Activated CD4-positive, alpha-beta T cell treated with anti-CD3 and anti-CD28 coated beads for 36 hours (primary cell): ENCODE measurements around the gene TSHZ2. TPM values are rescaled to one million over a fixed set of nuclear protein-coding genes. Genes with fewer than 3 reads are reported as not detected.

Source experiments
- ATAC-seq: fragments of 200-7000 bp; cut with Tn5 transposase; one replicate; pipeline ENCODE4 v1.10.0; 2021; ENCODE audit warnings: mild to moderate bottlenecking, moderate library complexity
- CTCF ChIA-PET: fragments of 350-600 bp; sonication (Branson Sonifier 250); formaldehyde crosslinking; loops from one replicate; lab custom pipeline; 2021; ENCODE audit warnings: antibody characterized with exemption; lab: Charles Lee
- POLR2A ChIA-PET: fragments of 350-600 bp; sonication (Branson Sonifier 250); formaldehyde crosslinking; loops from one replicate; lab custom pipeline; 2021; ENCODE audit warnings: antibody characterized with exemption, inconsistent platforms; lab: Charles Lee
- DNase-seq: peaks from one replicate; pipeline ENCODE4 v3.0.0-alpha.2; 2020
- H3K27ac Mint-ChIP-seq: one replicate; pipeline ENCODE4 v1.8.0; 2021; ENCODE audit warnings: mixed read lengths
- H3K27me3 Mint-ChIP-seq: one replicate; pipeline ENCODE4 v1.8.0; 2021; ENCODE audit warnings: mixed read lengths
- H3K36me3 Mint-ChIP-seq: one replicate; pipeline ENCODE4 v1.8.0; 2021; ENCODE audit warnings: low read depth, mixed read lengths
- H3K4me1 Mint-ChIP-seq: one replicate; pipeline ENCODE4 v1.8.0; 2021; ENCODE audit warnings: mixed read lengths
- H3K4me3 Mint-ChIP-seq: one replicate; pipeline ENCODE4 v1.8.0; 2021; ENCODE audit warnings: mild to moderate bottlenecking, moderate library complexity, mixed read lengths
- H3K9me3 Mint-ChIP-seq: one replicate; pipeline ENCODE4 v1.8.0; 2021; ENCODE audit warnings: low read depth, mixed read lengths
- intact Hi-C, 2 experiments: fragments of 100-400 bp; cut with DNase I in 1 of 2; cut with micrococcal nuclease in 1 of 2; formaldehyde crosslinking; loops; one replicate each; pipeline versions ENCODE4 v1.14.2 to v1.15.1; 2022 to 2024; cut with DNase I, micrococcal nuclease
- total RNA-seq, 2 experiments: library from RNA; stranded (reverse); gene quantifications; one replicate each; pipeline ENCODE4 v1.2.3, GENCODE V29; 2021

The TSHZ2 gene
- total RNA-seq, 2 experiments from 2014 or later, result 25.9 to 43.6 TPM

DNA sequence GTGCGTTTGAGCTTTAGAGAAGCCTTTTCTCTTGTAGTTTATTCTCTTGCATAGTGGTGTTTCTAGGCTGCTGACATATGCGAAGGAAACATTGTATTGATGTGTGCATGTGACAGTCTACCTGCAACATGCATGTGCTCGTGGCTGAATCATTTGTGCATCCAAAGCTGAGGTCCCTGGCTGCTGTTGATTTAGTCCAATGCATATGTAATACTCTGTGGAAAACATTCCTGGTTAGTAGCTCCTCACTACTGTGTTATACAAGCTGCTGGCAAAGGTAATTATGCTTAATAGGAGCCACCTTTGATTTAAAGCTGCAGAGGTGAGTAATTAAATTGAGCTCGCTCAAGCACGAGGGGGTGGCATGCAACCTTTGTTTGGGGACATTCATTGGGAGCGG is 24.5 kb downstream of the TSHZ2 start:
- Mint-ChIP-seq H3K4me1 (peaks cover 78% of the 10 kb centered on the region), H3K27ac (no peak overlapping the region), H3K27me3 (no peaks in the 10 kb centered on the region), H3K36me3 (peaks cover 26% of the 10 kb centered on the region), H3K4me3 (no peak overlapping the region), H3K9me3 (no peaks in the 10 kb centered on the region)
- ATAC-seq (no peak), DNase-seq (no peak)
- intact Hi-C loops, result no loop called here
- ChIA-PET CTCF (no interaction called here), POLR2A (no interaction called here)

DNA sequence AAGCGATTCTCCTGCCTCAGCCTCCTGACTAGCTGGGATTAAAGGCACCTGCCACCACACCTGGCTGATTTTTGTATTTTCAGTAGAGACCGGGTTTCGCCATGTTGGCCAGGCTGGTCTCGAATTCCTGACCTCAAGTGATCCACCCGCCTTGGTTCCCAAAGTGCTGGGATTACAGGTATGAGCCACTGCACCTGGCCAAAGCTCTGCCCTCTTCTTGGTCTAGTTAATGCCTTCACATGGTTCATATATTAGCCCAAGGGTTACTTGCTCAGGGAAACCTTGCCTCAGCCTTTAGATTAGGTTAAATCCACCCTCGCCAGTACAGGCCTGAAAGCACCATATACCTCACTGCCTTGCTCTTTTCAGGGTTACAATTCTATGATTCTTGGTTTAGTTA is 26.1 kb downstream of the TSHZ2 start:
- Mint-ChIP-seq H3K27me3 (no peaks in the 10 kb centered on the region), H3K4me3 (no peak overlapping the region), H3K36me3 (peaks cover 26% of the 10 kb centered on the region), H3K27ac (peak overlapping the region; percentile 59), H3K4me1 (peaks cover 83% of the 10 kb centered on the region), H3K9me3 (no peaks in the 10 kb centered on the region)
- DNase-seq, result no peak
- intact Hi-C loops, result no loop called here
- ChIA-PET CTCF (interaction anchor here (1.3 kb wide), 1 partner anchor 22 kb away, joined by 4 read pairs; no protein-coding TSS in a partner anchor), POLR2A (no interaction called here)
- ATAC-seq, result no peak

DNA sequence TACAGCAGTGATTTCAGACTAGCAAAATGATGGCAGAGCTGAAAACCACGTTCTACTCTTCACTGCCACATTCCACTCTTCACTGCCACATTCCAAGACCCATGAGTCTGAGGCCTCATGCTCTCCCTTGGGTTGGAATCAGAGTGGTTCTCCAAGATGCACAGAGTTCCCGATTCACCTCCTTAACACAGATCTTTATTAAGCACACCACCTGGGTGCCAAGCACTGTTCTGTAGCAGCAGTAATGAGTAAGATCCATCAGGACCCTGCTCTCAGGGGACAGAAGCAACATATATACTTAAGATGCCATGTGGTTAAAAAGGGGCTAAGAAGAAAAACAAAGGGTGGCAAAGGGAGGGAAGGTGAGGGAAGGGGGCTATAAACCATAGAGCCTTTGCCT is 26.9 kb downstream of the TSHZ2 start:
- Mint-ChIP-seq H3K27me3 (no peaks in the 10 kb centered on the region), H3K9me3 (no peaks in the 10 kb centered on the region), H3K36me3 (peaks cover 28% of the 10 kb centered on the region), H3K4me1 (peaks cover 83% of the 10 kb centered on the region), H3K4me3 (no peak overlapping the region), H3K27ac (peak overlapping the region; percentile 79)
- DNase-seq, result no peak
- CTCF ChIA-PET, result interaction anchor here (1.1 to 1.6 kb wide), 4 partner anchors 7 to 75 kb away, joined by 3 to 7 read pairs (median 4); no protein-coding TSS in a partner anchor
- POLR2A ChIA-PET, result no interaction called here
- intact Hi-C loops, result no loop called here
- no peak for ATAC-seq

DNA sequence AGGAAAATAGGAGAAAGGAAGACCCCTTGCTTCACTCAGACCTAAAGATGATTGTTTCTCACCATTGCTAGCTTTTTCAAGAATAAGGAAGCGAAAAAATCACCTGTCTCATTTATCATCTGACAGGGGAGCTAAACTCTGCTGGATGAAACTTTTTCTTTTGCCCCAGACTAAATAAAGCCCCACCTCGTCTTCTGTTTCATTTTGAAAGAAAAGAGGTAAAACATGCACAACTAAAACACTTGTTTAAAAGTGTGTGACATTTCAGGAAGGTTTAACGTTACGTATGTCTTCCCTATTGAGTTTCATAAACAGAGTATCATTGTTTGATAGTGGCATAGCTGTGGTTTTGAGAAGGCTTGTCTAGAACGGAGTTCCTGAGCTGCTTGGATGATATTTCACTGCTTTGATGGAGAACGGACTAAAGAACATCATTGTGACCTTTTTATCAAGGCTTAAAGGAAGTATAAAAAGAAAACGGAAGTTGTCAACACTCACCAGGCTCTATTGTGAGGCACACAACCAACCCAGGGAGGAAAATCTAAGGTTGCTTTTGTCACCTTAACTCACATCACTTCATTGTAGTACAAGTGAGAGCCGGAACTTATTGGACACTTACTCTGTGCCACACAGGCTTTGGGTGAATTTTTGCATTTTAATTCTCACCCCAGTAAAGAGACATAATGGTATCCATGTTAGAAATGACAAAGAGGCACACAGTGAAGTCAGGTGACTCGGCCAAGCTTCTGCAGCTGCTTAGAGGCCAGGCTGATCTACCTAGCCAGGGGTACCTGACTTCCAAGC is 29.5 kb downstream of the TSHZ2 start:
- ChIA-PET CTCF (interaction anchor here (0.9 to 1.7 kb wide), 5 partner anchors 24 to 690 kb away, joined by 3 to 4 read pairs (median 4); no protein-coding TSS in a partner anchor), POLR2A (interaction anchor here (0.6 to 2.5 kb wide), 8 partner anchors 10 to 148 kb away, joined by 3 to 19 read pairs (median 4); no protein-coding TSS in a partner anchor)
- H3K9me3 Mint-ChIP-seq, result no peaks in the 10 kb centered on the region
- H3K27me3 Mint-ChIP-seq, result no peaks in the 10 kb centered on the region
- H3K36me3 Mint-ChIP-seq, result peaks cover 22% of the 10 kb centered on the region
- DNase-seq (peak; percentile 49), ATAC-seq (peak; percentile 72)
- peak overlapping the region; percentile 65 for H3K4me3 Mint-ChIP-seq
- peaks cover 82% of the 10 kb centered on the region for H3K4me1 Mint-ChIP-seq
- peak overlapping the region; percentile 99 for H3K27ac Mint-ChIP-seq
- intact Hi-C loops, result loop anchor here (1.0 to 2.0 kb wide), 6 partner anchors 21 to 69 kb away; no protein-coding TSS in a partner anchor

DNA sequence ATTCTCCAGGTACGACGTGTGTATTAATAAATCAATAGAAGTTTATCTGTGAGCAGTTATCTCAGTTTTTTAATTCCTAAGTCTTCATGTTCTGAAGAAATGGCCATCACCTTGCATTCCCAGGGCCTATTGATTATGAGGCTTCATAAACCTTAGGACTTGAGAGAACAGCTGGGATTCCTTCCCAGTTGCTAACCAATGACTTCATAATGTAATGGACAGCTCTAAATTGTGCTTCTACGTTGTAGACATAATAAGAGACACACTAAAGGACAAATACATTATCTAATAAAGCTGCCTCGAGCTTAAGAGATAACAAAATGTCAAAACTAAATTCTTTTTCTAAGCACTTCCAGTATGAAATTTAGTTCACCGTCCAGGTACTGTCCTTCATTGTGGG is 30.6 kb downstream of the TSHZ2 start:
- H3K27ac Mint-ChIP-seq, result peak overlapping the region; percentile 71
- intact Hi-C loops, result loop anchor here in 1 of 2 experiments (1.0 kb wide), 1 partner anchor 20 kb away; no protein-coding TSS in a partner anchor
- POLR2A ChIA-PET, result interaction anchor here (2.5 kb wide), 1 partner anchor 28 kb away, joined by 19 read pairs; no protein-coding TSS in a partner anchor

DNA sequence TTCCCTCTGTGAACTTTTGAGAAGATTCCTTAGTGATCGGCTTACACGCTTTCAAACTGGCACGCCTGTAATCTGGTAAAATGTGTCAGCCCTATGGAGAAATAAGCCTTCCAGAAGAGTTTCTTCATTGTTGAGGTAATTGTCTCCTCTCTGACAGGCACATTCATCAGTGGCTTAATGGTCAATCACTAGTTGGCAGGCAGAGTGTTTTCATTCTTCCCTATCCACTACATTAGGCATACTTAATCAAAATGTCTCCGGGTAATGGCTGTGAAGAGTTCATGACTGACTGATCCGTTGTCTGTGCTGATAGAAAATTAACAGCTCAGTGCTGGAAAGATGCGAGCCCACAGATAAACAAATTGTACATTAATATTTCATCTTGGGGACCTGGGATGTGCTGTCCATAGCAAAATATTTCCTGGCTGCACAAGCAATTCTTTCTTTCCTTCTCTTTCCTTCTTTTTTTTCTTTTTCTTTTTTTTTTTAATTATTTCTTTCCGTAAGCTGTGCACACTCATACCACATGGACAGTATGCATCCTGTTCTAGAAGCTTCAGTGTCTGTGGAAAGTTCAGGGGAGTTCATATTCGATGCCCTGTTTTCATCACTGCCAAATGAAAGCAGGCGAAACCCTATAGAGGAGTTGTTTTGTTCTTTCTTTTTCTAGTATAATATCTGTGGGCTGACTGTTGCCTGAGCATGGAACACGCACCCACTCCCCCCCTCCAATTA is 31.4 kb downstream of the TSHZ2 start:
- intact Hi-C loops, result no loop called here
- Mint-ChIP-seq H3K27me3 (no peaks in the 10 kb centered on the region), H3K4me3 (no peak overlapping the region), H3K27ac (peak overlapping the region; percentile 53), H3K36me3 (peaks cover 20% of the 10 kb centered on the region), H3K4me1 (peaks cover 74% of the 10 kb centered on the region), H3K9me3 (no peaks in the 10 kb centered on the region)
- CTCF ChIA-PET, result no interaction called here
- no peak for ATAC-seq
- POLR2A ChIA-PET, result no interaction called here
- no peak for DNase-seq

More for the DNA sequence above, 30.6 kb downstream of the TSHZ2 start:
- H3K4me1 Mint-ChIP-seq, result peaks cover 82% of the 10 kb centered on the region
- ATAC-seq (no peak), DNase-seq (no peak)
- no peak overlapping the region for H3K4me3 Mint-ChIP-seq
- CTCF ChIA-PET, result interaction anchor here (0.5 to 1.0 kb wide), 2 partner anchors 19 to 811 kb away, joined by 3 read pairs; no protein-coding TSS in a partner anchor
- no peaks in the 10 kb centered on the region for H3K9me3 Mint-ChIP-seq
- H3K27me3 Mint-ChIP-seq, result no peaks in the 10 kb centered on the region
- H3K36me3 Mint-ChIP-seq, result peaks cover 20% of the 10 kb centered on the region

DNA sequence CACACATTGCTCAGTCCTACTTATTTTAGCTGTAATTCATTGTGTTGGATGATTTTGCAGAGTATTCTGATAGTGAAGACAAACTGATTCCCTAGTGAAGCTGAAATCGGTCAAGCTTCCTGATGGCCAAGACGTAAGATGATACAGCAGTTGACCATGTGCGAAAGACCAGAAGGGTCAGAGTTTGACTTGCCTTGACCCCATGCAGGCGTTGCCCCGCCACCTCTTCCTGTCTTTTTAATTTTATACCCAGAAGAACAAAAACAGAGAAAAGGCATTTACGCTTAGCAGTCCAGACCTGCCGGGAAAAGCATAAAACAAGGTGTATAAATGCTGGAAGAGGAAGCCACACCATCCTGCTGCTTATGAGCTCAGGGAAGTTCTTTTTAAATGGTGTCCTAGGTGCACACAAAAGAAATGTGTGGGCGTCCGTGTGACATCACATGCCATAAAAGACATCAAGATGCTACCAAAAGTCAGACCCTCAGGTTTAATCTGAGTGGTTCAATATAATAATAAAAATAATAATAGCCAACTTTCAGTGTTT is 32.2 kb downstream of the TSHZ2 start:
- intact Hi-C loops, result no loop called here
- ATAC-seq (no peak), DNase-seq (no peak)
- no peaks in the 10 kb centered on the region for H3K9me3 Mint-ChIP-seq
- ChIA-PET CTCF (no interaction called here), POLR2A (no interaction called here)
- no peaks in the 10 kb centered on the region for H3K27me3 Mint-ChIP-seq
- no peak overlapping the region for H3K4me3 Mint-ChIP-seq
- peaks cover 69% of the 10 kb centered on the region for H3K4me1 Mint-ChIP-seq
- peak overlapping the region; percentile 53 for H3K27ac Mint-ChIP-seq
- H3K36me3 Mint-ChIP-seq, result peaks cover 15% of the 10 kb centered on the region

DNA sequence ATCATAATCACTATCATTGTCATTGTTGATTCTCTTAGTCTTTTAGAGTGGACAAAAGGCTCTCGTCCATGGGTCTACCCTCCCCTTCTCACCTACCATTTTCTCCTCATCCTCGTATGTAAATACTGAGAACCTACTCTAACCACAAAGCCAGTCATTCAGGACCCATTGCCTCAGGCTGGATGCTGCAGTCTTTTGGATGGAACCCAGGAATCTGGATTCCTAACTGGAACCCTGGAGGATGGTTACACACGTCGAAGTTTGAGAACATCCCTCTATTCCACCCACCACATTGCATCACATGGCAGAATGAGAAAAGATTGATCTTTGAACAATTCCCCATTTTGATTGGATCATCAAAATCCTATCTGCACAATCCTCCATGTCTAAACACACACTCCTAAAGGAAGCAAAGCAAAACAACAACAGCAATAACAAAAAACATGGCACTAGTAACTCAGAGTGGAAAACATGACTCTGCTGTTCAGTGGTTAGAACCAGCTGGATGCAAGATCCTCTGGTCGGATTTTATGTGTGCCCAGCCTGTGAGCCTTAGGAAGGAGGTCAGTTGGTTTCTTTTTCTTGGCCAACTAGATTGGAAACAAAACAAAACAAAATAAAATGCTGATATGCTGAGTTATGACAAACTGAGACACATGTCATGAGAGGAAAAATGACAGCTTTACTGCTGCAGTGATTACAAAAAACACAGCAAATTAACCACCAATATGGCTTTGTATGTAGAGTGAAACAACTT is 38.0 kb downstream of the TSHZ2 start:
- Mint-ChIP-seq H3K27ac (no peak overlapping the region), H3K4me1 (peaks cover 52% of the 10 kb centered on the region), H3K4me3 (no peak overlapping the region), H3K36me3 (peaks cover 51% of the 10 kb centered on the region), H3K9me3 (peaks cover 22% of the 10 kb centered on the region), H3K27me3 (no peaks in the 10 kb centered on the region)
- ChIA-PET CTCF (interaction anchor here (0.8 kb wide), 1 partner anchor 20 kb away, joined by 3 read pairs; no protein-coding TSS in a partner anchor), POLR2A (no interaction called here)
- intact Hi-C loops, result no loop called here
- ATAC-seq (no peak), DNase-seq (no peak)

DNA sequence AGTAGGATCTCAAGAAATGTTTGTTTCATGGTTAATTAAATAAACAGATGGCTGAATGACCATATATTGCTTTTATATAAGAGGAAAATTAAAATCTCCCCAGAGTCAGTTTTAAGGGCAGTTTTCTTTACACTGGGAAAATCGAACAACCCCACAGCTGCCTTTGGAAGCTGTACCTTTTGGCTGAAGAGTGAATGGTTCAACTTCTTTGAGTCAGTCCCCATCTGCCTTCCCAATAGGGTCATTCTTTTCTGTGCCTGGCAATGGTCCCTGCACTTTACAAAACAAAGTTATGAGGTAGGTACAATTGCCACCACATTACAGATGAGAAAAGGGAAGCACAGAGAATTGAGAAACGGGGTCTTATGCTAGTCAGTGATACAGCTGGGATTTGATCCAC is 39.5 kb downstream of the TSHZ2 start:
- Mint-ChIP-seq H3K4me3 (no peak overlapping the region), H3K27ac (no peak overlapping the region), H3K4me1 (peaks cover 43% of the 10 kb centered on the region), H3K36me3 (peaks cover 58% of the 10 kb centered on the region), H3K27me3 (no peaks in the 10 kb centered on the region), H3K9me3 (peaks cover 29% of the 10 kb centered on the region)
- ChIA-PET CTCF (no interaction called here), POLR2A (no interaction called here)
- intact Hi-C loops, result no loop called here
- DNase-seq (no peak), ATAC-seq (no peak)

DNA sequence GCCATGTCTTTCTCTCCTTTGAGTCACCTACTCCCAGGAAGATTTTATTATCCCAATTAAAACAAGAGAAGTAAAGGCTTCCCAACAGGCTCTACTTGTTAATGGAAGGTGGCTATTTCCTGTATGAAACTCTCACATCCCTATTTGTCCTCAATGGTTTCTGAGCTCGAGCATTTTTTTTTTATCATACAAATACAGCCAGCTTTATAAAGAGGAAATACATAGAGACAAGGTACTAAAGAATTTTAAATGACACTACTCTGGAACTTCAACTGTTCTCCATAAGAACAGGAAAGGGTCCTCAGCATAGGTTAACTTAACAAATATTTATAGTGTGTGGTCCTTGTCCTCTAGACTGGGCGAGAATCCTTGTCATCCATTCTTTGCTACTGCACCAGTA is 41.0 kb downstream of the TSHZ2 start:
- ATAC-seq (no peak), DNase-seq (no peak)
- Mint-ChIP-seq H3K9me3 (peaks cover 32% of the 10 kb centered on the region), H3K4me1 (peaks cover 44% of the 10 kb centered on the region), H3K4me3 (no peak overlapping the region), H3K27ac (no peak overlapping the region), H3K36me3 (peaks cover 62% of the 10 kb centered on the region), H3K27me3 (no peaks in the 10 kb centered on the region)
- intact Hi-C loops, result no loop called here
- ChIA-PET CTCF (interaction anchor here (0.6 to 1.3 kb wide), 3 partner anchors 68 to 368 kb away, joined by 3 to 4 read pairs (median 4); no protein-coding TSS in a partner anchor), POLR2A (no interaction called here)
